IMR-90 (cell line): Measurements from ENCODE around the gene HECW1. TPM values are rescaled to one million over a fixed set of nuclear protein-coding genes. Genes with fewer than 3 reads are reported as not detected.

ENCODE experiments used
- ATAC-seq: fragments of 200-7000 bp; cut with Tn5 transposase; 2 replicates; pipeline ENCODE4 v1.9.1; 2020; ENCODE audit warnings: low read depth, mild to moderate bottlenecking, moderate library complexity
- BruUV-seq: library from RNA; stranded (reverse); fragments of 400-500 nt; replicated peaks from 2 replicates; lab custom pipeline; 2021; lab: Mats Ljungman, UMichigan
- CTCF ChIA-PET: fragments of 300-600 bp; formaldehyde crosslinking; extraction: SDS; loops from one replicate; lab custom pipeline; 2021; ENCODE audit warnings: antibody characterized with exemption; lab: Yijun Ruan, JAX
- POLR2A ChIA-PET: fragments of 300-600 bp; sonication (Branson Sonifier 250); formaldehyde crosslinking; loops from one replicate; lab custom pipeline; 2022; ENCODE audit warnings: antibody characterized with exemption; ENCODE audit not compliant: unreplicated experiment; lab: Charles Lee
- DNase-seq: peaks from one replicate; pipeline ENCODE4 v3.0.0; 2013
- H2AFZ ChIP-seq: replicated peaks from 2 replicates; pipeline ENCODE3; 2013; ENCODE audit warnings: low read length, mild to moderate bottlenecking; ENCODE audit not compliant: poor library complexity
- H2AK5ac ChIP-seq: 2 replicates; pipeline ENCODE4 v1.6.1; 2013; ENCODE audit warnings: low read depth, low read length, inconsistent platforms
- H2AK9ac ChIP-seq: replicated peaks from 2 replicates; pipeline ENCODE3; 2013; ENCODE audit warnings: mild to moderate bottlenecking, low read depth, low read length, moderate library complexity; ENCODE audit not compliant: poor library complexity
- H2BK120ac ChIP-seq: 2 replicates; pipeline ENCODE4 v1.6.1; 2013; ENCODE audit warnings: low read depth, low read length, inconsistent platforms
- H2BK15ac ChIP-seq: 3 replicates; pipeline ENCODE4 v1.6.1; 2013; ENCODE audit warnings: low read depth, low read length, inconsistent platforms
- H2BK20ac ChIP-seq: 2 replicates; pipeline ENCODE4 v1.6.1; 2013; ENCODE audit warnings: low read depth, mild to moderate bottlenecking, inconsistent platforms, low read length, moderate library complexity
- H2BK5ac ChIP-seq: 2 replicates; pipeline ENCODE4 v1.6.1; 2013; ENCODE audit warnings: mild to moderate bottlenecking, low read depth, low read length, inconsistent platforms; ENCODE audit not compliant: poor library complexity, severe bottlenecking
- H3K14ac ChIP-seq: replicated peaks from 2 replicates; pipeline ENCODE4 v1.6.1; 2013; ENCODE audit warnings: low read depth, low read length, inconsistent platforms
- H3K18ac ChIP-seq: 2 replicates; pipeline ENCODE4 v1.6.1; 2013; ENCODE audit warnings: low read depth, low read length, control low read depth
- H3K23ac ChIP-seq: 2 replicates; pipeline ENCODE4 v1.6.1; 2013; ENCODE audit warnings: low read depth, low read length, inconsistent platforms
- H3K27ac ChIP-seq: 2 replicates; pipeline ENCODE4 v1.5.1; 2013; ENCODE audit warnings: mild to moderate bottlenecking, control low read depth, low read length; ENCODE audit not compliant: insufficient read depth
- H3K27me3 ChIP-seq: 2 replicates; pipeline ENCODE4 v1.6.1; 2013; ENCODE audit warnings: low read length; ENCODE audit not compliant: control insufficient read depth, insufficient read depth
- H3K36me3 ChIP-seq: 2 replicates; pipeline ENCODE4 v1.6.1; 2013; ENCODE audit warnings: low read length, mixed read lengths; ENCODE audit not compliant: control insufficient read depth, insufficient read depth
- H3K4ac ChIP-seq: 2 replicates; pipeline ENCODE4 v1.6.1; 2013; ENCODE audit warnings: low read depth, low read length, inconsistent platforms
- H3K4me1 ChIP-seq: 2 replicates; pipeline ENCODE4 v1.6.1; 2013; ENCODE audit warnings: low read length, mixed read lengths; ENCODE audit not compliant: control insufficient read depth, insufficient read depth
- H3K4me2 ChIP-seq: 2 replicates; pipeline ENCODE4 v1.6.1; 2013; ENCODE audit warnings: low read depth, mild to moderate bottlenecking, control low read depth, low read length, moderate library complexity
- H3K4me3 ChIP-seq: 2 replicates; pipeline ENCODE4 v1.5.1; 2013; ENCODE audit warnings: low read depth, mild to moderate bottlenecking, control low read depth, low read length, moderate library complexity; ENCODE audit not compliant: insufficient read depth
- H3K56ac ChIP-seq: 2 replicates; pipeline ENCODE4 v1.6.1; 2013; ENCODE audit warnings: low read length, inconsistent platforms; ENCODE audit not compliant: insufficient read depth; ENCODE audit errors: extremely low read depth
- H3K79me1 ChIP-seq, 2 experiments: 2 replicates each; pipeline ENCODE4 v1.6.1; 2013; ENCODE audit warnings: low read length in 2 of 2, inconsistent platforms in 1 of 2, low read depth in 1 of 2
- H3K9ac ChIP-seq: 2 replicates; pipeline ENCODE4 v1.6.1; 2013; ENCODE audit warnings: low read depth, low read length, control low read depth
- H3K9me1 ChIP-seq: 2 replicates; pipeline ENCODE4 v1.6.1; 2013; ENCODE audit warnings: low read length, inconsistent platforms; ENCODE audit not compliant: insufficient read depth
- H3K9me3 ChIP-seq: 2 replicates; pipeline ENCODE4 v1.6.1; 2013; ENCODE audit warnings: low read length; ENCODE audit not compliant: control insufficient read depth, insufficient read depth
- H4K20me1 ChIP-seq: 2 replicates; pipeline ENCODE4 v1.6.1; 2013; ENCODE audit warnings: low read length, inconsistent platforms; ENCODE audit not compliant: insufficient read depth
- H4K5ac ChIP-seq: 2 replicates; pipeline ENCODE4 v1.6.1; 2013; ENCODE audit warnings: mild to moderate bottlenecking, low read depth, low read length, control low read depth
- H4K8ac ChIP-seq, 2 experiments: 2 replicates each; pipeline ENCODE4 v1.6.1; 2013; ENCODE audit warnings: low read depth in 2 of 2, low read length in 2 of 2, control low read depth in 1 of 2, inconsistent platforms in 1 of 2
- H4K91ac ChIP-seq: 2 replicates; pipeline ENCODE4 v1.6.1; 2013; ENCODE audit warnings: low read depth, low read length, inconsistent platforms; ENCODE audit not compliant: insufficient read depth
- CEBPB ChIP-seq: IDR thresholded peaks from 2 replicates; pipeline ENCODE4 v1.6.1; 2012; ENCODE audit warnings: low read depth, low read length, improper control_type of control experiment
- CTCF ChIP-seq: conservative IDR thresholded peaks from 2 replicates; pipeline ENCODE4 v1.5.1; 2012; ENCODE audit warnings: mild to moderate bottlenecking, low read depth, low read length, improper control_type of control experiment
- ELK1 ChIP-seq: fragments of 150-350 bp; IDR thresholded peaks from 2 replicates; pipeline ENCODE4 v1.6.1; 2016; ENCODE audit warnings: low read depth, mild to moderate bottlenecking, low read length, moderate library complexity, borderline replicate concordance
- MXI1 ChIP-seq: IDR thresholded peaks from 2 replicates; pipeline ENCODE4 v1.6.1; 2012; ENCODE audit warnings: low read depth, mild to moderate bottlenecking, low read length, moderate library complexity, borderline replicate concordance
- POLR2A ChIP-seq: IDR thresholded peaks from 2 replicates; pipeline ENCODE4 v1.6.1; 2012; ENCODE audit warnings: mild to moderate bottlenecking, low read depth, low read length
- RAD21 ChIP-seq: IDR thresholded peaks from 2 replicates; pipeline ENCODE4 v1.6.1; 2012; ENCODE audit warnings: low read length, improper control_type of control experiment
- dilution Hi-C: fragments of 300-500 bp; cut with HindIII; formaldehyde crosslinking; loops from one replicate; pipeline ENCODE4 v1.14.3; 2018; ENCODE audit warnings: low sequenced_read_pairs; ENCODE audit not compliant: unreplicated experiment
- in situ Hi-C: fragments of 300-500 bp; cut with MboI; formaldehyde crosslinking; loops from 3 replicates; pipeline ENCODE4 v1.14.3; 2019; ENCODE audit warnings: low sequenced_read_pairs, inconsistent platforms, mixed read lengths
- intact Hi-C: fragments of 100-400 bp; cut with micrococcal nuclease; formaldehyde crosslinking; loops from 2 replicates; pipeline ENCODE4 v1.10.0; 2022
- polyA plus RNA-seq, 3 experiments: library from polyadenylated mRNA; depleted of rRNA; stranded (reverse); fragments of >200 nt; gene quantifications; 2 replicates each; pipeline ENCODE4 v1.2.3, GENCODE V29; 2012; ENCODE audit warnings: low replicate concordance in 1 of 3
- total RNA-seq: library from RNA; depleted of rRNA; stranded (reverse); fragments of >200 nt; gene quantifications from 2 replicates; pipeline ENCODE4 v1.2.3, GENCODE V29; 2012

The HECW1 gene
- total and polyA plus RNA-seq, 2 of the 4 experiments (the other 2 are of a cell fraction) = 0.56 to 1.3 TPM

- ATAC-seq (peak; percentile 30; the same call in 1 of the 2 replicates), DNase-seq (no peak)
- TF ChIP-seq RAD21 = no peak
- no peak for TF ChIP-seq MXI1
- TF ChIP-seq POLR2A = no peak
- no peak for TF ChIP-seq CEBPB
- TF ChIP-seq CTCF = no peak
- no peak for TF ChIP-seq ELK1
- no peak overlapping the region for H4K5ac ChIP-seq
- peak overlapping the region; percentile 15; the same call in 1 of the 2 replicates for H4K91ac ChIP-seq
- H3K4me3 ChIP-seq = no peak overlapping the region
- peak overlapping the region; percentile 30; the same call in 1 of the 2 replicates for H2BK120ac ChIP-seq
- peak overlapping the region; percentile 8; the same call in 1 of the 2 replicates for H3K4ac ChIP-seq
- no peak overlapping the region for H4K8ac ChIP-seq
- H2AK5ac ChIP-seq = no peak overlapping the region
- CTCF ChIA-PET = no interaction called here
- H2BK15ac ChIP-seq = no peak overlapping the region
- H2AK9ac ChIP-seq = peak overlapping the region; percentile 22
- no TSS peak for BruUV-seq
- peak overlapping the region; percentile 8 for H2AFZ ChIP-seq
- POLR2A ChIA-PET = no interaction called here
- no peak overlapping the region for H3K27ac ChIP-seq
- H3K36me3 ChIP-seq = no peaks in the 10 kb centered on the region
- dilution Hi-C loops = no loop called here
- no peaks in the 10 kb centered on the region for H3K79me1 ChIP-seq
- H3K4me1 ChIP-seq = 0 out of 2 replicates have a peak, but pooled peaks cover 4% of the 10 kb centered on the region
- peak overlapping the region; percentile 63; the same call in 1 of the 2 replicates for H2BK20ac ChIP-seq
- no peak overlapping the region for H3K23ac ChIP-seq
- H3K56ac ChIP-seq = no peak overlapping the region
- H3K18ac ChIP-seq = peak overlapping the region; percentile 4; the same call in 1 of the 2 replicates
- no peak overlapping the region for H3K4me2 ChIP-seq
- no peaks in the 10 kb centered on the region for H3K9me3 ChIP-seq
- H3K9ac ChIP-seq = no peak overlapping the region
- 0 out of 2 replicates have a peak overlapping the region, but pooled peaks have one; percentile 32 for H3K14ac ChIP-seq
- in situ Hi-C loops = no loop called here
- H2BK5ac ChIP-seq = peak overlapping the region; percentile 60
- no peaks in the 10 kb centered on the region; the same call in 1 of the 2 replicates for H3K27me3 ChIP-seq
- H3K9me1 ChIP-seq = no peaks in the 10 kb centered on the region
- intact Hi-C loops = no loop called here
- H4K20me1 ChIP-seq = no peaks in the 10 kb centered on the region
These were observed 108.3 kb downstream of the HECW1 start for GRCh38 chr7:43220742-43221141.
